Gastroesophageal sphincter (tissue), 4 donors: ENCODE results near the gene ZFYVE27. TPM values are rescaled to one million over a fixed set of nuclear protein-coding genes. Genes with fewer than 3 reads are reported as not detected.
A peak's percentile ranks its signal among the peaks of the same experiment; 100 is the strongest.

Experiments
- ATAC-seq: fragments of 150-250 bp; one replicate; pipeline ENCODE4 v1.9.1; 2016; ENCODE audit warnings: mild to moderate bottlenecking, moderate library complexity
- H3K27ac ChIP-seq, 4 donors: fragments of 200-600 bp; sonication (generic) in 3 of 4; 1 replicate in 3 of 4; 2 replicates in 1 of 4; pipeline ENCODE4 v1.5.1; 2016 to 2019
- H3K27me3 ChIP-seq: fragments of 200-600 bp; sonication (generic); one replicate; pipeline ENCODE4 v1.5.1; 2019
- H3K36me3 ChIP-seq, 2 donors: fragments of 200-600 bp; sonication (generic); one replicate each; pipeline ENCODE4 v1.5.1; 2019; ENCODE audit warnings: control low read depth in 1 of 2
- H3K4me1 ChIP-seq, 3 donors: fragments of 200-600 bp; sonication (generic); 1 replicate in 2 of 3; 2 replicates in 1 of 3; pipeline ENCODE4 v1.5.1; 2016 to 2019; ENCODE audit warnings: control low read depth in 2 of 3
- H3K4me3 ChIP-seq, 2 donors: fragments of 200-600 bp; sonication (generic); one replicate each; pipeline ENCODE4 v1.5.1; 2019; ENCODE audit warnings: mild to moderate bottlenecking in 1 of 2, moderate library complexity in 1 of 2
- H3K9me3 ChIP-seq, 3 donors: fragments of 200-600 bp; sonication (generic); one replicate each; pipeline ENCODE4 v1.5.1; 2017 to 2019; ENCODE audit warnings: control low read depth in 2 of 3
- EP300 ChIP-seq: sonication (generic); formaldehyde crosslinking; IDR thresholded peaks from one replicate; pipeline ENCODE4 v1.6.1; 2017; ENCODE audit warnings: antibody characterized with exemption, mild to moderate bottlenecking
- POLR2A ChIP-seq, 2 donors: fragments of 450-650 bp; IDR thresholded peaks; one replicate each; pipeline ENCODE4 v1.6.1; 2017; ENCODE audit warnings: antibody characterized with exemption in 2 of 2, mild to moderate bottlenecking in 2 of 2, moderate library complexity in 1 of 2
- POLR2AphosphoS5 ChIP-seq: sonication (generic); formaldehyde crosslinking; IDR thresholded peaks from one replicate; pipeline ENCODE4 v1.6.1; 2017; ENCODE audit warnings: antibody characterized with exemption
- WGBS, 2 donors: methylation state at CpG; one replicate each; pipeline ENCODE4 v1.1.5; 2018; ENCODE audit warnings: low coverage in 1 of 2; 5-methylcytosine and 5-hydroxymethylcytosine counted together
- total RNA-seq, 4 donors: library from RNA; depleted of rRNA; stranded (reverse); fragments of >200 nt; gene quantifications; one replicate each; pipeline ENCODE4 v1.1.0, GENCODE V29; 2016
- TF ChIP-seq, protein P1 (sequence below), 4 experiments: fragments of 200-600 bp in 2 of 4; fragments of 450-650 bp in 2 of 4; sonication (generic) in 1 of 4; IDR thresholded peaks; one replicate each; pipeline ENCODE4 v1.5.1; 2017 to 2019; ENCODE audit warnings: antibody characterized with exemption in 4 of 4, mild to moderate bottlenecking in 2 of 4, moderate library complexity in 2 of 4

The ZFYVE27 gene
- total RNA-seq, 4 donors from 2014 or later: 6.7 to 24.2 (median 19.2) TPM

- ATAC-seq: peak; percentile 72
- peaks cover 0 to 13% (median 3%) of the 10 kb centered on the region in 3 donors for H3K4me1 ChIP-seq
- no peak overlapping the region for H3K27ac ChIP-seq
- H3K9me3 ChIP-seq: no peaks in the 10 kb centered on the region
- WGBS, 2 donors: 30 to 61% methylated on average over 1 to 2 of the region's 13 CpGs
- no peak for TF ChIP-seq EP300
- TF ChIP-seq, protein P1, sequence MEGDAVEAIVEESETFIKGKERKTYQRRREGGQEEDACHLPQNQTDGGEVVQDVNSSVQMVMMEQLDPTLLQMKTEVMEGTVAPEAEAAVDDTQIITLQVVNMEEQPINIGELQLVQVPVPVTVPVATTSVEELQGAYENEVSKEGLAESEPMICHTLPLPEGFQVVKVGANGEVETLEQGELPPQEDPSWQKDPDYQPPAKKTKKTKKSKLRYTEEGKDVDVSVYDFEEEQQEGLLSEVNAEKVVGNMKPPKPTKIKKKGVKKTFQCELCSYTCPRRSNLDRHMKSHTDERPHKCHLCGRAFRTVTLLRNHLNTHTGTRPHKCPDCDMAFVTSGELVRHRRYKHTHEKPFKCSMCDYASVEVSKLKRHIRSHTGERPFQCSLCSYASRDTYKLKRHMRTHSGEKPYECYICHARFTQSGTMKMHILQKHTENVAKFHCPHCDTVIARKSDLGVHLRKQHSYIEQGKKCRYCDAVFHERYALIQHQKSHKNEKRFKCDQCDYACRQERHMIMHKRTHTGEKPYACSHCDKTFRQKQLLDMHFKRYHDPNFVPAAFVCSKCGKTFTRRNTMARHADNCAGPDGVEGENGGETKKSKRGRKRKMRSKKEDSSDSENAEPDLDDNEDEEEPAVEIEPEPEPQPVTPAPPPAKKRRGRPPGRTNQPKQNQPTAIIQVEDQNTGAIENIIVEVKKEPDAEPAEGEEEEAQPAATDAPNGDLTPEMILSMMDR (IDR thresholded peaks at IDR 0.05): peak in 3 of 4 experiments; percentile 62 to 88 (median 83)
- H3K27me3 ChIP-seq: peaks cover 65% of the 10 kb centered on the region
- no peak overlapping the region for H3K4me3 ChIP-seq
- no peaks in the 10 kb centered on the region for H3K36me3 ChIP-seq
These were observed 55.1 kb downstream of the ZFYVE27 start for GRCh38 chr10:97791824-97792721.

- Histone ChIP-seq H3K27ac (no peak overlapping the region), H3K27me3 (peaks cover 50% of the 10 kb centered on the region), H3K4me3 (no peak overlapping the region), H3K36me3 (no peaks in the 10 kb centered on the region), H3K9me3 (peaks cover 0 to 24% (median 0%) of the 10 kb centered on the region in 3 donors), H3K4me1 (peaks cover 0 to 5% (median 0%) of the 10 kb centered on the region in 3 donors)
- no peak for ATAC-seq
- whole genome bisulfite sequencing, 2 donors: 35 to 46% methylated on average over 4 of the region's 4 CpGs
- no peak for TF ChIP-seq EP300
These were observed 59.0 kb downstream of the ZFYVE27 start for GRCh38 chr10:97795886-97796285.

DNA sequence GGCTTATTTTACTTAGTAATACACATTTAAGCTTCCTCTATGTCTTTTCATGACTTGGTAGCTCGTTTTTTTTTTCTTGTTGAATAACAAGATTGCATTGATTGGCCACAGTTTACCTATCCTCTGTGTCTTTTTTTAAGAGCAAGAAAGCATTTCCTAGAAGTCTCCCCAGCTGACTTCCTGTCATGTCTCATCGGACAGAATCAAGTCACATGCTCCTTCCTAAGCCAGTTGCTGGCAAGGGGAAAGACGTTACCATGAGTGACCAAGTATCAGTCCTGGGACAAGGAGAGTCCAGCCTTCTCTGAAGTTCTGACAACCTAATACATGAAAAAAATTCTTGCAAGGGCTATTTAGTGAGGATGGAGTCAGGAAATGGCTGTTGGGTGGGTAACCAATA is 59.7 kb downstream of the ZFYVE27 start:
- TF ChIP-seq EP300 (no peak), POLR2A (IDR thresholded peaks at IDR 0.05) (no peak), POLR2AphosphoS5 (no peak)
- TF ChIP-seq, protein P1 (IDR thresholded peaks at IDR 0.05): no peak
- no peak overlapping the region for H3K27ac ChIP-seq
- WGBS, 2 donors: 35 to 44% methylated on average over 3 of the region's 3 CpGs
- no peak for ATAC-seq
- no peak overlapping the region for H3K4me3 ChIP-seq
- H3K36me3 ChIP-seq: no peaks in the 10 kb centered on the region
- H3K4me1 ChIP-seq: peaks cover 0 to 4% (median 0%) of the 10 kb centered on the region in 3 donors
- H3K27me3 ChIP-seq: peaks cover 50% of the 10 kb centered on the region
- H3K9me3 ChIP-seq: peaks cover 0 to 24% (median 0%) of the 10 kb centered on the region in 3 donors

DNA sequence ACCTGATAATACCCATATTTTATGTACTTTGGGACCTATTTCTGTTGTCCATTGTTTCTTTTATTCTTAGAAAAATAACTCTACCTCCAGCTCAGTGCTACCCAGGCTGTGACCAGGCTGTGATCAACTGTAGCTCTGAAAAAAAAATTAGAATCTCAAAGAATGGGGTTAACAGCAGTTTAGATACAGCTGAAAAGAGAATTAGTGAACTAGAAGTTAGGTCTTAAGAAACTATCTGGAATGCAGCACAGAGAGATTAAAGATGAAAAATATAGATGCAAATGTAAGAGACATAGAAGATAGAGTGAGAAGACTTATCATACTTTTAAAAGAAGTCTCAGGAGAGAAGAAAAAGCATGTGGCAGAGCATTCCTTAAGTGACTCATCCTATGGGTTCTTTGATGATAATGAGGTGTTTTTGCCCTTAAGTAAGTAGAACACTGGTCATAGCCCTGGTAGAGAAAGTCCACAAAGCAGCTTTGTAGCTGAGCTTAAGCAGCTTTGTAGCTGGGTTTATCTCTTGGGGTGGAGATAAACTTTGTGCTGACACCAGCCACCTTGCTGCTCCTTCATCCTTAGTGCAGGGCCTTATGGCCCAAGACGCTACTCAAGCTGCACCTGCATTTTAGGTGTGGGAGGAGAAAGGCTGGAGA is 62.2 kb downstream of the ZFYVE27 start:
- no peaks in the 10 kb centered on the region for H3K4me1 ChIP-seq
- TF ChIP-seq POLR2AphosphoS5 (no peak), POLR2A (IDR thresholded peaks at IDR 0.05) (no peak)
- H3K36me3 ChIP-seq: no peaks in the 10 kb centered on the region
- peaks cover 45% of the 10 kb centered on the region for H3K27me3 ChIP-seq
- no peak overlapping the region for H3K27ac ChIP-seq
- ATAC-seq: no peak
- WGBS, 2 donors: no CpG with 5 or more reads among the region's 1 CpG
- H3K4me3 ChIP-seq: no peak overlapping the region
- peaks cover 0 to 24% (median 0%) of the 10 kb centered on the region in 3 donors for H3K9me3 ChIP-seq

GRCh38 chr10:97800474-97800873 is 63.5 kb downstream of the ZFYVE27 start:
- ATAC-seq: no peak
- Histone ChIP-seq H3K4me1 (no peaks in the 10 kb centered on the region), H3K36me3 (no peaks in the 10 kb centered on the region), H3K9me3 (peaks cover 0 to 24% (median 0%) of the 10 kb centered on the region in 3 donors), H3K27me3 (peaks cover 45% of the 10 kb centered on the region), H3K4me3 (no peak overlapping the region), H3K27ac (no peak overlapping the region)
- TF ChIP-seq EP300 (no peak), POLR2A (IDR thresholded peaks at IDR 0.05) (no peak), POLR2AphosphoS5 (no peak)
- TF ChIP-seq, protein P1 (IDR thresholded peaks at IDR 0.05): no peak
- 70% methylated on average over 4 of the region's 9 CpGs; no CpG with 5 or more reads in 1 of the 2 donors for WGBS, 2 donors
